Stimulated activated CD8-positive, alpha-beta memory T cell treated with anti-CD3 and anti-CD28 coated beads, Interleukin-12 subunit alpha, Interleukin-12 subunit beta, amount 100 ng/mL, for 4 hours (primary cell): ENCODE measurements around the gene TYRO3.

Source experiments
- DNase-seq: peaks from one replicate; pipeline ENCODE4 v3.0.0-alpha.2; 2020; ENCODE audit warnings: low read depth

The TYRO3 gene

GRCh38 chr15:41558400-41559238 lies at the start of gene TYRO3:
Gene TYRO3 (plus strand): TSS chr15:41559212. CDS start chr15:41559258, 46 bp downstream.
- peak; percentile 66 for DNase-seq

GRCh38 chr15:41510728-41511127 lies 48.3 kb upstream of the TYRO3 start:
- no peak for DNase-seq

- no peak for DNase-seq
Measured at GRCh38 chr15:41511331-41511898, 47.6 kb upstream of the TYRO3 start.

DNA sequence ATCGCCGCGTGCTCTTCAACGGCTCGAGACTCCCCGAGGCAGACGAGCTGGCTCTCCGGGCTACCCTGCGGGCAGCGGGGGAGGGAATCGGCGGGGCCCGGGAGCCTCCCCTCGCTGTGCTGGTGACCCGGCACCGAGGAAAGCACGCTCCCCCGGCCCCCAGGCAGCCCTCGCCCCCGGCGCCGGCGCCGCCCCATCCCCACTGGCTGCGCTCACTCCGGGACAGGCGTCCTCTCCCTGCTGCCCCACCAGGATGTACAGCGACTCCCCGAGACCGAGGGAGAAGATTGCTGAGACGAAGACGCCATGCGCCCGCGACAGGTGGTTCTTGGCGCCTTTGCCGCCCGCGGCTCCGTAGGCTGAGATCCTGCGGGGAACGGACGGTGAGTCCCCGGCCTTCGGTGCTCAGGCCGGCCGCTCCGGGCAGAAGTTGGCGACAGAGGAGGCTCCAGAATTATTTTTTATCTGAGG lies 47.1 kb upstream of the TYRO3 start:
- DNase-seq: no peak

DNA sequence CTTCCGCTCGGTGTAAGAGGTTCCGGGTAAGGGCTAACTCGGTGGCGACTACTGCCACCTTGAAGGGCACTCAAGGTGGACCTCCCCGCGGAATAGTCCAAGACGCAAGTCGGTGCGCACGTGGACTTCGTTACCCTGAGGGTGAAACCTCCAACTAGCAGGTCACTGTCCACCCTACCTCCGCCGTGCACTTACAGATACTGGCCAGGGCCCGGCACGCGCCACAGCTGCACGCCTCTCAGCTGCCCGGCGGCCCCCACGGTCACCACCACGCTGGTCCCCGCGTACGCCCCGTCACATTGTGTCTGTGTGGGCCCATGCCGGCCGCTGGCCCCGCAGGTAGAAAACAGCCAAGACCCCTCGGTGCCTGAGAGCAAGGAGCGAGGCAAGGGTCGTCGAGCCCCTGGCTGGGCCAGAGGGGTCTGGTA lies 46.5 kb upstream of the TYRO3 start:
- no peak for DNase-seq

- DNase-seq: no peak
Measured at GRCh38 chr15:41512940-41513505, 46.0 kb upstream of the TYRO3 start.

GRCh38 chr15:41513506-41514227 lies 45.3 kb upstream of the TYRO3 start, which contains the start of gene LTK:
Gene LTK (minus strand): TSS chr15:41513827. CDS start chr15:41513709, 118 bp downstream.
- no peak for DNase-seq

- DNase-seq: no peak
Measured at GRCh38 chr15:41517895-41518449, 41.0 kb upstream of the TYRO3 start.

DNA sequence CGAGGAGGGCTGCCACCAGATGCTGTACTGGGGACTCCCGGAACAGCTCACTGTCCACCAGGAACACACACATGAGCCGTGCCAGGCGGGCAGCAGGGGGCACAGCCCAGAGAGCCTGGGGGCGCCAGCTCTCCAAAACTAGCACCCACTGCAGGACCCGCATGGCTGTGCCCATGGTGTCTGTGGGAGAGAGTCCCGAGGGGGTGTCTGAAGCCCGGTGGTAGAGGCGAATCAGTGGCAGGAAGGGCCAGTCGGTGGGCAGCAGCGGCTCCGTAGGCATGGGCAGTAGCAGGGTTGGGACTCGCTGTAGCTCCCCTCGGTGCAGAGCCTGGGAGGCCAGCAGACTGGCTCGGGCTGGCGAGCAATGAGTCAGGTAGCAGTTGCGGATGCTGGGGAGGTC lies 38.4 kb upstream of the TYRO3 start:
- DNase-seq: no peak

- no peak for DNase-seq
Measured at GRCh38 chr15:41521614-41522013, 37.4 kb upstream of the TYRO3 start.

- DNase-seq: no peak
Measured at GRCh38 chr15:41523097-41523496, 35.9 kb upstream of the TYRO3 start.

DNA sequence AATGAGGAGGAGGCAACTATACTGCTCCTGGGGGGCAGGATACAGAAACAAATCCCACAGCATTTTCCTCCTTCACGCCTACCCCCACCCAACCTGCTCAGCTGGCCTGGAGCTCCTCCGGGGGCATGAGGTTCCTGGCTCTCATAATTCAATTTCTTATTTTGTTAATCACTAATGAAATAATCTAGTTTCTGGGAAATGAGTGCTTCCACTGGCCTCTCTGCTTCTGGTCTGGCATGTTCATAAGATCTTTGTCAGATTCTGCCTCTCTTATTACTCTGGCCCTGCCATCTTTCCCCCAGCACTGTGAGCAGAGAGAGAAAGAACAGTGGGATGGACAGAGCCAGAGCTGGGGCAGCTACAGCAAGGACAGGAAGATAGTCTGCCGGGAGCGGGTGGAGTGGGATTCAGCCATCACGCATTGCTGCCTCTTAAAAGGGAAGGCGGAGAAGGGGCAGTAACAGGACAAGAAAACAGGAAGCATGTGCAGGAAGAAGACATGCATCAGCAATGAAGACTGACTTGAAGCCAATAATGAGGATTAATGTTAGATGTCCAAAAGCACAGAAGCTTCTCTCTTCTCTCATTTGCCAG lies 28.6 kb upstream of the TYRO3 start:
- DNase-seq: no peak

DNA sequence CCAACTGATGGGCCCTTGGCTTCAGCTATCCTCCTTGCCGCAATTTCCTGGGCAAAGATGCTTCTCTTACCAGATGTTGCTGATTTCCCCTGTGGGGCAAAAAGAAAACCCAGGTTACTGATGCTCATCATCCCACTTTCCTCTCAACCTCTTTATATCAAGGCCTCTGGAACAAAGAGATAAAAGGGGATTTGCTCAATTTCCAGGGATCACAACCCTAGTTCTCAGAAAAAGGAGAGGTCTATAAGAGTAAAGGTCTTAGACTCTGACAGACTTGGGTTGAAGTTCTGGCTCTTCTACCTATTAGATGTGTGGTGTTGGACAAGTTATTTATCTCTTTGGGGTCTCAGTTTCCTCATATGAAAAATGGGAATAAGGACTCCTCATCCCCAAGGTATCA lies 23.5 kb upstream of the TYRO3 start:
- no peak for DNase-seq

DNA sequence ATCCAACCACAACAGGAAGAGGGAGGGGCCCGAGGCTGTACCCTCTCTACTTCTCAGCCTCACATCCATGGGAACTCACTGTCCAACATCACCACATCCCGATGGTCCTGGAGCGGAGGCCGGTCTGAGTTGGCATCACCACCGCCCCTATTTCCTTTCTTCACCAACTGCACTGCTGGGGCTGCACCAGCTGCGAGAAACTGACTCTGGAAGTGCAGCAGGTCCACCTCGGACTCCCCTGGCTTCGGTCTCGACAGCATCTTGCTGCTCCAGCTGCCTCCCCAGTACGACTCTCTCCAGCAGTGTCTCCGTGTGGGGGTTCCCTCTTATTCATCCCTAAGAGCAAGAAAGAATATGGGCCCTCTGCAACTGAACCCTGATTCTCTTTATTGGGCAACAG lies 22.1 kb upstream of the TYRO3 start:
- no peak for DNase-seq

- no peak for DNase-seq
Measured at GRCh38 chr15:41543521-41543870, 15.5 kb upstream of the TYRO3 start.

DNA sequence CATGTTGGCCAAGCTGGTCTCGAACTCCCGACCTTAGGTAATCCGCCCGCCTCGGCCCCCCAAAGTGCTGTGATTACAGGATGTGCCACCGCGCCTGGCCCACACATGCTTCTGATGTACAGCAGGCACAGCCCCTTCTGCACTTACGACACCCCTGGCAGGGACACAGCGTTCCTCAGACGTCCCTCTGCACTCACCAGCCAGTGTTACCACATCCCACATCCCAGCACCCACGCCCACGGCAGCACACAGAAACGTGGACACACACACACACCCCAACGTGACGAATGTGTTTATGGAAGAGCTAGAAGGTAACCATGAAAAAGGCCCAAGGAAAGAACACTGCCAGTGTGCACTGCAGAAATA lies 14.4 kb upstream of the TYRO3 start:
- DNase-seq: no peak

DNA sequence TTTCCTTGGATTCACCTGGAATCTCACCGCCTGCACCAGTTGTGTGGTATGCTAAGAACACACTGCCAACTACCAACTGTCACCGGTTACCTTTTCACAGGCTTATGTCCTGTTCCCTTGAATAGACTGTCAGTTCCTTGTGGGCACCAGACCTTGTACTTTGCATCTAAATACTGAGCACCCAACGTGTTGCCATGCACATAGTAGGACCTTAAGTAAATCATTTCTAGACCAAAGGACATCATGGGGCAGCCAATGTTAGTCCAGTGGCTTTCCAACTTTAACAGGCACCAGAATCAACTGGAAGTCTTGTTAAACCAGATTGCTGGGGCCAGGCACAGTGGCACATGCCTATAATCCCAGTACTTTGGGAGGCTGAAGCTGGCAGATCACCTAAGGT lies 13.8 kb upstream of the TYRO3 start:
- DNase-seq: no peak

DNA sequence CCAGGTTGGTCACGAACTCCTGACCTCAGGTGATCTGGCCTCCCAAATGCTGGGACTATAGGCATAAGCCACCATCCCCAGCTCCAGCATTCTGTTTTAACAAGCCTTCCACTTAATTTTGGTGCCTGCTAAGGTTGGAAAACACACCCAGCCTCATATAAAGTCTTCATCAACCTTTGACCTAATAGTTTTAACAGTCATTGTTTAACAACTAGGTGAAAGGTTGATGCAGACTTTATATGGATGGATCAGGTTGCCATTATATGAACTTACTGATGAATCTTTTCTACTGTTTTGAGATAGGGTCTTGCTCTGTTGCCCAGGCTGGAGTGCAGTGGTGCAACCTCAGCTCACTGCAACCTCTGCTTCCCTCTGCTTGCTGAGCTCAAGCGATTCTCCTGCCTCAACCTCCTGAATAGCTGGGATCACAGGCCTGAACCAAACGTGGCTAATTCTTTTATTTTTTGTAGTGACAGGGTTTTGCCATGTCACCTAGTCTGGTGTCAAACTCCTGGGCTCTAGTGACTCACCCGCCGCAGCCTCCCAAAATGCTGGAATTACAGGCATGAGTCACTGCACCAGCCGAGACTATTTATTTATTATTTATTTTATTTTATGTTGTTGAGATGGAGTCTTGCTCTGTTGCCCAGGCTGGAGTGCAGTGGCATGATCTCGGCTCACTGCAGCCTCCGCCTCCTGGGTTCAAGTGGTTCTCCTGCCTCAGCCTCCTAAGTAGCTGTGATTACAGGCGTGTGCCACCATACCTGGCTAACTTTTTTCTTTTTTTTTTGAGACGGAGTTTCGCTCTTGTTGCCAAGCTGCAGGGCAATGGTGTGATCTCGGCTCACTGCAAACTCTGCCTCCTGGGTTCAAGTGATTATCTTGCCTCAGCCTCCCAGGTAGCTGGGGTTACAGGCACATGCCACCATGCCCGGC lies 11.9 kb upstream of the TYRO3 start:
- DNase-seq: no peak

GRCh38 chr15:41550066-41550775 lies 8.8 kb upstream of the TYRO3 start:
- no peak for DNase-seq

DNA sequence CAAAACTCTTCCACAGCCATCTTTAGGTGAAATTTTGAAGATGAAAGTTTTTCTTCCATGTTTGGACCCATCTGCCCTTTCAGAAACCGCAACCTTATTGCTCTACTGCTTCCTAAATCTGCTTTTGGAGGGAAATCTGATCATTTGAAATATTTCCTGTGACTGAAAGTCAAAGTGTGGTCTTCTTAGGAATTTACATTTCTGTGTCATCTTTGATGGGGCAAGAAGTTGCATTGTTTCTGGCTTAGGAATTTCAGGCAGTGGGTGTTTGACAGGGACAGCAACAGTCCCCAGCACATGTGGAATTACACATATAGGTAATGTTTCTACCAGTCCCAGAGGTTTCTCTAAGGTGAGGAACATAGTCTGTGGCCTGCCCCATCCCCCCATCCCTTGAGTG lies 5.3 kb upstream of the TYRO3 start:
- no peak for DNase-seq
